ENCODE results near the gene MLPH.

MLPH gene

DNA sequence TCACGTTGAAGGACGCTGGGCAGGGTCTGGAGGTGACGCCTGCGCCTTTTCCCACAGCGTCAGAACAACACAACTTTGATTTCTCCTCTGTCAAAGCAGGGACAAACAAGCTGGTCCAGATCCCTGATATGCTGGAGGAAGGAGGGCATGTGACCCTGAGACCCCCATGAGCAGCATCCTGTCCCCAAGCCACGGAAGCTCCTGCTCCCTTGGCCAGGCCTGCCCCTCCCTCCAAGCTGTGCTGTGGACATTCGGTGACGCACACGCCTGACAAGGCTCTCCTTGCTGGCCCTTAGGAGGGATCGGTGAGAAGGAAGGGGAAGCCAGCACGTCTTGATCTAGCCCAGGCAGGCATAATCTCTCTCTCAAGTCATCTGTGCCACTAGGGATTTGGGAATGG is 11.3 kb downstream of the MLPH start:
- no peak for TF ChIP-seq EZH2phosphoT487 (conservative IDR thresholded peaks at IDR 0.05; ENCODE audit: low read length)
- TF ChIP-seq, protein P1, sequence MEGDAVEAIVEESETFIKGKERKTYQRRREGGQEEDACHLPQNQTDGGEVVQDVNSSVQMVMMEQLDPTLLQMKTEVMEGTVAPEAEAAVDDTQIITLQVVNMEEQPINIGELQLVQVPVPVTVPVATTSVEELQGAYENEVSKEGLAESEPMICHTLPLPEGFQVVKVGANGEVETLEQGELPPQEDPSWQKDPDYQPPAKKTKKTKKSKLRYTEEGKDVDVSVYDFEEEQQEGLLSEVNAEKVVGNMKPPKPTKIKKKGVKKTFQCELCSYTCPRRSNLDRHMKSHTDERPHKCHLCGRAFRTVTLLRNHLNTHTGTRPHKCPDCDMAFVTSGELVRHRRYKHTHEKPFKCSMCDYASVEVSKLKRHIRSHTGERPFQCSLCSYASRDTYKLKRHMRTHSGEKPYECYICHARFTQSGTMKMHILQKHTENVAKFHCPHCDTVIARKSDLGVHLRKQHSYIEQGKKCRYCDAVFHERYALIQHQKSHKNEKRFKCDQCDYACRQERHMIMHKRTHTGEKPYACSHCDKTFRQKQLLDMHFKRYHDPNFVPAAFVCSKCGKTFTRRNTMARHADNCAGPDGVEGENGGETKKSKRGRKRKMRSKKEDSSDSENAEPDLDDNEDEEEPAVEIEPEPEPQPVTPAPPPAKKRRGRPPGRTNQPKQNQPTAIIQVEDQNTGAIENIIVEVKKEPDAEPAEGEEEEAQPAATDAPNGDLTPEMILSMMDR (IDR thresholded peaks at IDR 0.05; ENCODE audit: insufficient read depth, low read length, poor library complexity, severe bottlenecking) = no peak
- Histone ChIP-seq H3K79me2 (ENCODE audit: insufficient read depth, low read length) (no peaks in the 10 kb centered on the region), H3K9me3 (ENCODE audit: insufficient read depth, low read length) (no peaks in the 10 kb centered on the region), H3K4me2 (ENCODE audit: low read depth, low read length, poor library complexity, severe bottlenecking) (no peak overlapping the region), H3K36me3 (ENCODE audit: low read length) (no peaks in the 10 kb centered on the region), H4K20me1 (ENCODE audit: low read depth, low read length) (no peaks in the 10 kb centered on the region), H3K9ac (ENCODE audit: low read length) (no peak overlapping the region), H2AFZ (ENCODE audit: low read depth, low read length, severe bottlenecking) (no peak overlapping the region), H3K4me3 (ENCODE audit: insufficient read depth, low read length, poor library complexity, severe bottlenecking) (no peak overlapping the region), H3K27ac (ENCODE audit: low read depth, low read length) (no peak overlapping the region), H3K27me3 (ENCODE audit: low read length) (no peaks in the 10 kb centered on the region; the same call in 1 of the 2 replicates), H3F3A (ENCODE audit: insufficient read depth) (no peaks in the 10 kb centered on the region), H3K9me2 (replicated peaks; ENCODE audit: insufficient read depth, low read length) (no peaks in the 10 kb centered on the region)

DNA sequence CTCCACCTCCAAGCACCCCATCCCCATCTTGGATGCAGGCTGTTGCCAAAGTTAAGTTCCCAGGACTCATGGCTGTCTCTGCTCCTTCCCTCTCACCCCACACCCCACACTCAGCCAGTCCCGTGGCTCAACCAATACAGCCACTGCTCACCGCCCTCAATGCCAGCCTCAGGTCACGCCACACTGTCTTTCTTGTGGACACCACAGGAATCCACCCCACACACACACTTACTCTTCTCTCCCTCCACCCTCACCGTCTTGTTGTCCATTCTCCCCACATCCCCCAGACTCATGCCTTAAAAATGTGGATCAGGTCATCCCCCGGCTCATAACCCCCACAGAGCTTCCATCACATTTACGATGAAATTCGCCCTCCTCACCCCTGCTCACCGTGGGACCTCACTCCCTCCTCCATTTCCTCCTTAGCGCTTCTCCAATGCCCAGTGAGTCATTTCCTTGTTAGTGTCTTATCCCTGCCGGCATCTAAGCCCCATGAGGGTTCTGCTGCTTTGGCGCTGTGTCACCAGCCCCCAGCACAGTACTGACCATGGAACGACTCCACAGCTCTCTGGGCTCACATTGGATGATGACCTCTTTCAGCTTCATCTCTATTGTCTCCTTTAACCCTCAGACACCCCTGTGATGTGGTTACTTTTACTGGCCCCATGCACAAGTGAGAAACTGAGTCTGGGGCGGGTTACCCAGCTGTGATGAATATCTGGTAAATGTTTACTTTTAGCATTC is 13.8 kb downstream of the MLPH start:
- no peaks in the 10 kb centered on the region for H3F3A ChIP-seq (ENCODE audit: insufficient read depth)

DNA sequence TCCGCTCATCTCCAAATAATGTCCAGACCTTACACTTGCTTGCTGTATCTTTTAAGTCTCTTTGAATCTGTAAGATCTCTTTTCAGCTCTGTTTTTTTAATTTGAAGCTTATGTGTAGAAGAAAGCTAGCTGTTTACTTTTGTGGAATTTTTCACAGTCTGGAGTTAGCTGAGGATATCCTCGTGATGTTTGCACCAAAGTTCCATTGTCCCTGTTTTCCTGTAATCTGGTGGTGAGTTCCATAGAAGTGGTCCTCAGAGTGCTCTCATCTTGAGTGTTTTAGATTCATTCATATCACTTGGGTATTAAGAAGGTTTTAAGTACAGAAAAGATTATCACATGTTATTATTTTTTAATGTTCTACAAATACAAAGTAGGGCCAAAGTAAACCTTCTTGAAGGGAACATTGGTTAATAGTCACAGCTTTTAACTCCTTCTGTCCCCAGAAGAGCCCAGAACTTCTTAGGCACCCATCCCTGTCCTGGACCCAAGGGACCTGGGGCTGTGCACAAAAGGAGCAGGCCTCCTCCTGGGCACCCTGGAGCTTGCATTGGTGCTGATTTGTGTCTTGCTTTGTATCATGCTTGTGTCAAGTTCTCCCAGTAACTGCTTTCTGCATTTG is 15.0 kb downstream of the MLPH start:
- Histone ChIP-seq H3K9me2 (replicated peaks; ENCODE audit: insufficient read depth, low read length) (no peaks in the 10 kb centered on the region), H3K79me2 (ENCODE audit: insufficient read depth, low read length) (no peaks in the 10 kb centered on the region), H3K27me3 (ENCODE audit: low read length) (no peaks in the 10 kb centered on the region), H3K27ac (ENCODE audit: low read depth, low read length) (no peak overlapping the region), H3K9me3 (ENCODE audit: insufficient read depth, low read length) (no peaks in the 10 kb centered on the region), H3K36me3 (ENCODE audit: low read length) (no peaks in the 10 kb centered on the region), H3K9ac (ENCODE audit: low read length) (no peak overlapping the region), H4K20me1 (ENCODE audit: low read depth, low read length) (no peaks in the 10 kb centered on the region), H3F3A (ENCODE audit: insufficient read depth) (no peaks in the 10 kb centered on the region), H3K4me2 (ENCODE audit: low read depth, low read length, poor library complexity, severe bottlenecking) (no peak overlapping the region), H2AFZ (ENCODE audit: low read depth, low read length, severe bottlenecking) (no peak overlapping the region), H3K4me3 (ENCODE audit: insufficient read depth, low read length, poor library complexity, severe bottlenecking) (no peak overlapping the region)
- no peak for TF ChIP-seq EZH2phosphoT487 (conservative IDR thresholded peaks at IDR 0.05; ENCODE audit: low read length)
- TF ChIP-seq, protein P1 (IDR thresholded peaks at IDR 0.05; ENCODE audit: insufficient read depth, low read length, poor library complexity, severe bottlenecking) = no peak

More for the DNA sequence above, 13.8 kb downstream of the MLPH start:
- Histone ChIP-seq H3K9ac (ENCODE audit: low read length) (no peak overlapping the region), H3K36me3 (ENCODE audit: low read length) (no peaks in the 10 kb centered on the region), H3K9me2 (replicated peaks; ENCODE audit: insufficient read depth, low read length) (no peaks in the 10 kb centered on the region), H3K27ac (ENCODE audit: low read depth, low read length) (no peak overlapping the region), H3K4me3 (ENCODE audit: insufficient read depth, low read length, poor library complexity, severe bottlenecking) (no peak overlapping the region), H3K4me2 (ENCODE audit: low read depth, low read length, poor library complexity, severe bottlenecking) (no peak overlapping the region), H4K20me1 (ENCODE audit: low read depth, low read length) (no peaks in the 10 kb centered on the region), H3K79me2 (ENCODE audit: insufficient read depth, low read length) (no peaks in the 10 kb centered on the region), H2AFZ (ENCODE audit: low read depth, low read length, severe bottlenecking) (no peak overlapping the region), H3K27me3 (ENCODE audit: low read length) (no peaks in the 10 kb centered on the region), H3K9me3 (ENCODE audit: insufficient read depth, low read length) (no peaks in the 10 kb centered on the region)
- TF ChIP-seq, protein P1 (IDR thresholded peaks at IDR 0.05; ENCODE audit: insufficient read depth, low read length, poor library complexity, severe bottlenecking) = no peak
- no peak for TF ChIP-seq EZH2phosphoT487 (conservative IDR thresholded peaks at IDR 0.05; ENCODE audit: low read length)
